Testis (tissue), 3 donors: Measurements from ENCODE around the gene HOMER1. TPM values are rescaled to one million over a fixed set of nuclear protein-coding genes. Genes with fewer than 3 reads are reported as not detected.
A peak's percentile ranks its signal among the peaks of the same experiment; 100 is the strongest.

Source experiments
- DNase-seq: peaks from one replicate; pipeline ENCODE4 v3.0.0-alpha.2; 2019
- H3K27ac ChIP-seq, 2 donors: fragments of 200-600 bp; sonication (generic); one replicate each; pipeline ENCODE4 v1.5.1; 2019
- H3K27me3 ChIP-seq: fragments of 200-600 bp; sonication (generic); one replicate; pipeline ENCODE4 v1.5.1; 2019
- H3K36me3 ChIP-seq: fragments of 200-600 bp; sonication (generic); one replicate; pipeline ENCODE4 v1.5.1; 2017; ENCODE audit warnings: low read depth; ENCODE audit errors: missing control alignments
- H3K4me1 ChIP-seq: fragments of 200-600 bp; sonication (generic); one replicate; pipeline ENCODE4 v1.5.1; 2019
- H3K4me3 ChIP-seq, 2 donors: fragments of 200-600 bp; sonication (generic); one replicate each; pipeline ENCODE4 v1.5.1; 2017 to 2019
- H3K9me3 ChIP-seq: fragments of 200-600 bp; sonication (generic); one replicate; pipeline ENCODE4 v1.5.1; 2017
- CTCF ChIP-seq, 3 experiments: fragments of 450-650 bp in 2 of 3; fragments of 200-600 bp in 1 of 3; sonication (generic) in 1 of 3; IDR thresholded peaks; one replicate each; pipeline ENCODE4 v1.5.1; 2016 to 2019; ENCODE audit warnings: antibody characterized with exemption in 3 of 3, mild to moderate bottlenecking in 2 of 3, moderate library complexity in 1 of 3
- POLR2A ChIP-seq: fragments of 450-650 bp; IDR thresholded peaks from one replicate; pipeline ENCODE4 v1.6.1; 2017; ENCODE audit warnings: antibody characterized with exemption, mild to moderate bottlenecking, moderate library complexity
- WGBS, 2 donors: methylation state at CpG; one replicate each; pipeline ENCODE4 v1.1.5; 2018; 5-methylcytosine and 5-hydroxymethylcytosine counted together
- intact Hi-C: fragments of 100-400 bp; cut with DNase I; formaldehyde crosslinking; loops from one replicate; pipeline ENCODE4 v1.15.1; 2023; ENCODE audit warnings: low total_unique reads
- polyA plus RNA-seq: library from polyadenylated mRNA; stranded (reverse); fragments of 350-450 nt; fragmentation: Illumina TruSeq; extraction: RNeasy Lipid Tissue Mini Kit (QIAGEN cat#74804); gene quantifications from one replicate; pipeline ENCODE4 v1.2.3, GENCODE V29; 2014; ENCODE audit warnings: low read depth, low replicate concordance; ENCODE audit not compliant: insufficient read depth
- total RNA-seq, 2 donors: library from RNA; depleted of rRNA; stranded (reverse); fragments of >200 nt; gene quantifications; one replicate each; pipeline ENCODE4 v1.2.3, GENCODE V29; 2016

The HOMER1 gene
- total and polyA plus RNA-seq, 3 donors from 2014 or later: 5.7 to 23.0 (median 20.4) TPM

- WGBS, 2 donors: 79 to 95% methylated on average over 4 of the region's 4 CpGs
- H3K27ac ChIP-seq: no peak overlapping the region
- peak in 1 of 3 experiments; percentile 15 for TF ChIP-seq CTCF (IDR thresholded peaks at IDR 0.05)
- no peak for TF ChIP-seq POLR2A
- H3K4me3 ChIP-seq: no peak overlapping the region
- intact Hi-C loops: no loop called here
- no peaks in the 10 kb centered on the region for H3K36me3 ChIP-seq
- no peaks in the 10 kb centered on the region for H3K4me1 ChIP-seq
- no peaks in the 10 kb centered on the region for H3K9me3 ChIP-seq
- no peaks in the 10 kb centered on the region for H3K27me3 ChIP-seq
- DNase-seq: no peak
These were observed 21.7 kb upstream of the HOMER1 start for GRCh38 chr5:79535477-79536192.

- Histone ChIP-seq H3K4me3 (no peak overlapping the region), H3K36me3 (no peaks in the 10 kb centered on the region), H3K9me3 (no peaks in the 10 kb centered on the region), H3K27ac (no peak overlapping the region), H3K27me3 (no peaks in the 10 kb centered on the region), H3K4me1 (no peaks in the 10 kb centered on the region)
- intact Hi-C loops: no loop called here
- WGBS, 2 donors: 70 to 75% methylated on average over 5 of the region's 5 CpGs
- TF ChIP-seq POLR2A (no peak), CTCF (IDR thresholded peaks at IDR 0.05) (no peak)
- DNase-seq: no peak
These were observed 15.2 kb upstream of the HOMER1 start for GRCh38 chr5:79529110-79529509.

GRCh38 chr5:79527431-79527830 lies 13.5 kb upstream of the HOMER1 start:
- TF ChIP-seq CTCF (IDR thresholded peaks at IDR 0.05): no peak
- TF ChIP-seq POLR2A: no peak
- no peak overlapping the region for H3K4me3 ChIP-seq
- intact Hi-C loops: no loop called here

GRCh38 chr5:79526928-79527327 lies 13.0 kb upstream of the HOMER1 start:
- Histone ChIP-seq H3K9me3 (no peaks in the 10 kb centered on the region), H3K27ac (no peak overlapping the region), H3K36me3 (no peaks in the 10 kb centered on the region), H3K4me3 (no peak overlapping the region), H3K27me3 (no peaks in the 10 kb centered on the region), H3K4me1 (no peaks in the 10 kb centered on the region)
- 81 to 82% methylated on average over 5 of the region's 5 CpGs for WGBS, 2 donors
- no peak for DNase-seq
- no peak for TF ChIP-seq CTCF (IDR thresholded peaks at IDR 0.05)
- no peak for TF ChIP-seq POLR2A
- intact Hi-C loops: no loop called here

More at GRCh38 chr5:79527431-79527830, 13.5 kb upstream of the HOMER1 start:
- H3K27me3 ChIP-seq: no peaks in the 10 kb centered on the region
- H3K9me3 ChIP-seq: no peaks in the 10 kb centered on the region
- H3K4me1 ChIP-seq: no peaks in the 10 kb centered on the region
- WGBS, 2 donors: 76 to 88% methylated on average over 1 of the region's 1 CpG
- H3K27ac ChIP-seq: no peak overlapping the region
- H3K36me3 ChIP-seq: no peaks in the 10 kb centered on the region
- no peak for DNase-seq

GRCh38 chr5:79526493-79526892 lies 12.6 kb upstream of the HOMER1 start:
- DNase-seq: no peak
- no peaks in the 10 kb centered on the region for H3K36me3 ChIP-seq
- H3K9me3 ChIP-seq: no peaks in the 10 kb centered on the region
- intact Hi-C loops: no loop called here
- WGBS, 2 donors: 39 to 56% methylated on average over 2 of the region's 2 CpGs
- no peak overlapping the region for H3K4me3 ChIP-seq
- H3K27me3 ChIP-seq: no peaks in the 10 kb centered on the region
- no peak overlapping the region for H3K27ac ChIP-seq
- no peak for TF ChIP-seq CTCF (IDR thresholded peaks at IDR 0.05)
- no peak for TF ChIP-seq POLR2A
- H3K4me1 ChIP-seq: no peaks in the 10 kb centered on the region
